Measurements from ENCODE around the gene NOBOX.

The NOBOX gene

GRCh38 chr7:144388950-144389349 lies 14.5 kb downstream of the NOBOX start:
- H3K9ac ChIP-seq (ENCODE audit: low read length), result no peak overlapping the region
- H3K4me3 ChIP-seq (ENCODE audit: low read depth, low read length, poor library complexity, severe bottlenecking), result no peak overlapping the region
- H2AFZ ChIP-seq (ENCODE audit: low read length), result no peak overlapping the region
- no peaks in the 10 kb centered on the region for H4K20me1 ChIP-seq (ENCODE audit: insufficient read depth, low read length)
- TF ChIP-seq CTCF (IDR thresholded peaks at IDR 0.05; ENCODE audit: low read length), result no peak
- TF ChIP-seq EZH2 (IDR thresholded peaks at IDR 0.05; ENCODE audit: borderline replicate concordance, low read length), result no peak
- no peaks in the 10 kb centered on the region for H3K4me1 ChIP-seq (ENCODE audit: insufficient read depth, low read length, severe bottlenecking)
- H3K4me2 ChIP-seq (ENCODE audit: low read length), result no peak overlapping the region
- H3K9me3 ChIP-seq (ENCODE audit: low read length), result no peaks in the 10 kb centered on the region
- H3K79me2 ChIP-seq (ENCODE audit: insufficient read depth, low read length), result no peaks in the 10 kb centered on the region
- H3K36me3 ChIP-seq (ENCODE audit: insufficient read depth, low read length), result no peaks in the 10 kb centered on the region
- no peaks in the 10 kb centered on the region for H3K9me2 ChIP-seq (ENCODE audit: low read depth, low read length)
- H3K27ac ChIP-seq (ENCODE audit: low read depth, low read length, poor library complexity, severe bottlenecking), result no peak overlapping the region
- no peaks in the 10 kb centered on the region for H3K27me3 ChIP-seq (ENCODE audit: insufficient read depth, low read length)
- H3F3A ChIP-seq (ENCODE audit: insufficient read depth, low read length), result no peaks in the 10 kb centered on the region

DNA sequence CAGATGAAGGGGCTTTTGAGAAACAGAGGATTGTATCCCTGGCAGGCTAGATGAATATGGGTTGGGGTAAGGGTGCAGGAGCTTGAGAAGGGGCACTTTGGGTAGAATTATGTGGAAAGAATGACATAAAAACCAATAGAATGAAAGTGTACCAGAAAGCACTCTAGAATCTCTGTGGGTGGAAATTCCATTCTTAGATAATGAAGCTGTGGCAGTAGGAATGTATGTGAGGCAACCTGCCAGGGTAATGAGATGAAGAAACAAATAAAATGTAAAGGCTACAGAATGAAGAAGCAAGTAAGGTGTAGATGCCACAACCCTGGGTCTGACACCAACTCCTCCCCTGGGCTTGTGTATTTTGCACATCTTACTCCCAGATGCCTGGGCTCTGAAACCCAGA lies 16.8 kb downstream of the NOBOX start:
- no peaks in the 10 kb centered on the region for H3K36me3 ChIP-seq (ENCODE audit: insufficient read depth, low read length)
- no peaks in the 10 kb centered on the region for H3K79me2 ChIP-seq (ENCODE audit: insufficient read depth, low read length)
- H3K4me1 ChIP-seq (ENCODE audit: insufficient read depth, low read length, severe bottlenecking), result no peaks in the 10 kb centered on the region
- no peak for TF ChIP-seq CTCF (IDR thresholded peaks at IDR 0.05; ENCODE audit: low read length)
- TF ChIP-seq EZH2 (IDR thresholded peaks at IDR 0.05; ENCODE audit: borderline replicate concordance, low read length), result no peak
- H4K20me1 ChIP-seq (ENCODE audit: insufficient read depth, low read length), result no peaks in the 10 kb centered on the region
- H3K4me2 ChIP-seq (ENCODE audit: low read length), result no peak overlapping the region
- no peaks in the 10 kb centered on the region for H3K27me3 ChIP-seq (ENCODE audit: insufficient read depth, low read length)
- no peak overlapping the region for H2AFZ ChIP-seq (ENCODE audit: low read length)
- H3F3A ChIP-seq (ENCODE audit: insufficient read depth, low read length), result no peaks in the 10 kb centered on the region
- H3K9me2 ChIP-seq (ENCODE audit: low read depth, low read length), result no peaks in the 10 kb centered on the region
- H3K27ac ChIP-seq (ENCODE audit: low read depth, low read length, poor library complexity, severe bottlenecking), result no peak overlapping the region
- H3K9ac ChIP-seq (ENCODE audit: low read length), result no peak overlapping the region
- H3K4me3 ChIP-seq (ENCODE audit: low read depth, low read length, poor library complexity, severe bottlenecking), result no peak overlapping the region
- H3K9me3 ChIP-seq (ENCODE audit: low read length), result no peaks in the 10 kb centered on the region

DNA sequence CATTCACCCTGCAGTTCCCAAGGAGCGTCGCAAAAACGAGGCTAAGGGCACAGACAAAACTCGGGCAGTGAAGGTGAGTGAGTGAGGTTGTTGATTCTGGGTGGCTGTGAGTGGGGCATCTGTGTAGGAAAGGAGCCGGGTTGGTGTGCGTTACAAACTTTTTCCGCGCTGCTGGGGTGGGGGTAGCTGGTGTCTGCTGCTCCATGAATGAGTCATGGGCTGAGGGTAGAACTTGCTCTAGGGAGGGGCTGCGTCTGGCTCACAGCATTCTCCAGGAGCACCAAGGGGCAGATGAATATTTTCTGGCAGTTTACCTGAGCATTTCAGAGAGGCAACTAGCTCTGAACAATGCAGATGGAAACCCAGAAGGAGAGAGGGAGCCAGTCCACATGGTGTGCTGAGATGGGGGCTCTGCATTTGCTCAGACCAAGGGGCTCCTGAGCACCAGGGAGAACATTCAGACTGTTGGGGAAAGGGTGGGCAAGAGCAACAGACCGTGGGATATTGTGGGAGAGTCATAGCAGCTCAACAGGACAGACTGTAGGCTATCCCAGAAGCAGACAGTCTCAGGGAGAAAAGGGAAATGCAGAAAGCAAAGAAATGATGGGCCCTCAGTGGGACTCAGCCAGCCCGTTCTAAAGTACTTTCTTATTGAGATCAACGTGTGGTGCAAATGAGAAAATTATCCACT lies 18.8 kb downstream of the NOBOX start:
- H3K4me2 ChIP-seq (ENCODE audit: low read length), result no peak overlapping the region
- H3K4me1 ChIP-seq (ENCODE audit: insufficient read depth, low read length, severe bottlenecking), result no peaks in the 10 kb centered on the region
- H3K27me3 ChIP-seq (ENCODE audit: insufficient read depth, low read length), result no peaks in the 10 kb centered on the region
- H3K27ac ChIP-seq (ENCODE audit: low read depth, low read length, poor library complexity, severe bottlenecking), result no peak overlapping the region
- no peak overlapping the region for H3K4me3 ChIP-seq (ENCODE audit: low read depth, low read length, poor library complexity, severe bottlenecking)
- H3F3A ChIP-seq (ENCODE audit: insufficient read depth, low read length), result no peaks in the 10 kb centered on the region
- TF ChIP-seq EZH2 (IDR thresholded peaks at IDR 0.05; ENCODE audit: borderline replicate concordance, low read length) (no peak), CTCF (IDR thresholded peaks at IDR 0.05; ENCODE audit: low read length) (no peak)
- H4K20me1 ChIP-seq (ENCODE audit: insufficient read depth, low read length), result no peaks in the 10 kb centered on the region
- H3K9ac ChIP-seq (ENCODE audit: low read length), result no peak overlapping the region
- H3K36me3 ChIP-seq (ENCODE audit: insufficient read depth, low read length), result no peaks in the 10 kb centered on the region
- H2AFZ ChIP-seq (ENCODE audit: low read length), result no peak overlapping the region
- no peaks in the 10 kb centered on the region for H3K9me3 ChIP-seq (ENCODE audit: low read length)
- no peaks in the 10 kb centered on the region for H3K79me2 ChIP-seq (ENCODE audit: insufficient read depth, low read length)
- H3K9me2 ChIP-seq (ENCODE audit: low read depth, low read length), result no peaks in the 10 kb centered on the region
